ENCODE data around the gene MYO7B.

The MYO7B gene

GRCh38 chr2:127665267-127665893 is 129.9 kb downstream of the MYO7B start:
- DNase-seq, result no peak

DNA sequence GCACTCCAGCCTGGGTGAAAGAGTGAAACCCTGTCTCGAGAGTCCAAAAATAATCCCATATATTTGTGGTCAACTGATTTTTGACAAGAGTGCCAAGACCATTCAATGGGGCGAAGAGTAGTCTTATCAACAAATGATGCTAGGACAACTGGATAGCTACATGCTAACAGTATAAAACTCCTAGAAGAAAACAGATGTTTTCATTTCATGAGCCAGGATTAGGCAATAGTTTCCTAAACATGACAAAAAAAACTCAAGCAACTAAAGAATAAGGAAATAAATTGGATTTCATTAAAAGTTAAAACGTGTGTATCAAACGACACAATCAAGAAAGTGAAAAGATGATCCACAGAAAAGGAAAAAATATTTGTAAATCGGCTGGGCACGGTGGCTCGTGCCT is 133.6 kb downstream of the MYO7B start:
- no peak for DNase-seq

- DNase-seq, result no peak
Measured at GRCh38 chr2:127670055-127670956, 134.8 kb downstream of the MYO7B start.

GRCh38 chr2:127670957-127671290 is 135.4 kb downstream of the MYO7B start:
- DNase-seq, result no peak

- no peak for DNase-seq
Measured at GRCh38 chr2:127671557-127672302, 136.2 kb downstream of the MYO7B start.

- no peak for DNase-seq
Measured at GRCh38 chr2:127672341-127673224, 137.1 kb downstream of the MYO7B start.

DNA sequence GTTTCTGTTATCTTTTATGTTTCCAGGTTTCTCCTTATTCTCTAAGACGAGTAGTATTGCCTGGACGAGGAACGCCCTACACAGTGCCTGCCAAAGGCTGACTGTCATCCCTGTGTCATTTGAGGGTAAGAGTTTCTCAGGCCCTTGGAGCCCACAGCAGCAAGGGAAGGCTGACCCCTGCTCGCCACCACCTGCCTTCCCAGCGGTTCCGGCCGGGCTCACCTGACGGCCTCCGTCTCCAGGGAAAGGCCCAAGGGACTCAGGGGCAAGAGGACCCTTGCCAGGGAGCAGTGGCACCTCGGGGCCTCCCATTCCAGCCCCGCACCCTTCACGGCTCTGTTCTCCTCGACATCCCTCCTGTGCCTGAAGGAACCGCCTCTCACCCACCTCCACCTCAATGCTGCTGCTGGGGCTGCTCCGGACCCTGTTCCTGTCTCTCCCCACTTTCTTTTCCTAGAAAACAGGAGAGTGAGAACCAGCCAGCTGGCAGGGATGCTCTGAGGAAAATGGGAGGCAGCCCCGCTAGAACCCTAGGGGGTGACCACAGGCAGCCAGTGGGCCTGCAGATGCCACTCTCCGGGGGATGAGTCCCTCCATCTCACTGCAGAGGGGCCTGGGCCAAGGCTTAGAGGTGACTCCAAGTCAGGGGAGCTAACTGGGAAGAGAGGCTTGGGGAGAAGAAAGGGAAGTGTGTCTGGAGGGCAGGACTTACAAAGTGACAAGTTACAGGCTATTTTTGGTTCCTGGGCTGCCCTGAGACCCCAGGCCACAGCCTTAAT is 138.0 kb downstream of the MYO7B start:
- DNase-seq, result no peak

- DNase-seq, result no peak
Measured at GRCh38 chr2:127674241-127675209, 139.0 kb downstream of the MYO7B start.

GRCh38 chr2:127675331-127676261 is 140.1 kb downstream of the MYO7B start, which contains the start of gene LIMS2:
Gene LIMS2 (minus strand): TSS chr2:127675530. CDS start chr2:127675024, 506 bp downstream.
- no peak for DNase-seq

DNA sequence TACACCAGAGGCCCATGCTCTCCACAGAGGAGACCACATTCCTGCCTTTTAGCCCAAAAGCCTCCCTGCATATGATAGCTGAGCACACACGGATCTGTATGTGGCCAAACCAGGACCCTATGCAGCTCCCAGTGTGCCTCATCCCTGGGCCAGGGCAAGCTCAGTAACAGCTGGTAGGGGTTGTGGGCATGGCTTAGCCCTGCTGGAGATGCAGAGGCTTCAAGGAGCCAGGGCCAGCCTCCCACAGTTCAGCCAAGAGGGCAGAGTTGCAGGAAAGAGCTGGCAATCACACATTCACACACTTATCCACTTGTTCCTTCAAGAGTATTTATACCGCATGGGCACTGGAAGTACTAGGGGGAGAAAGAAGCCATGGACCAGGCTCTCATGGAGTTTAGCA is 141.4 kb downstream of the MYO7B start:
- no peak for DNase-seq

GRCh38 chr2:127678531-127678930 is 143.0 kb downstream of the MYO7B start:
- no peak for DNase-seq

GRCh38 chr2:127678991-127679390 is 143.5 kb downstream of the MYO7B start:
- no peak for DNase-seq

DNA sequence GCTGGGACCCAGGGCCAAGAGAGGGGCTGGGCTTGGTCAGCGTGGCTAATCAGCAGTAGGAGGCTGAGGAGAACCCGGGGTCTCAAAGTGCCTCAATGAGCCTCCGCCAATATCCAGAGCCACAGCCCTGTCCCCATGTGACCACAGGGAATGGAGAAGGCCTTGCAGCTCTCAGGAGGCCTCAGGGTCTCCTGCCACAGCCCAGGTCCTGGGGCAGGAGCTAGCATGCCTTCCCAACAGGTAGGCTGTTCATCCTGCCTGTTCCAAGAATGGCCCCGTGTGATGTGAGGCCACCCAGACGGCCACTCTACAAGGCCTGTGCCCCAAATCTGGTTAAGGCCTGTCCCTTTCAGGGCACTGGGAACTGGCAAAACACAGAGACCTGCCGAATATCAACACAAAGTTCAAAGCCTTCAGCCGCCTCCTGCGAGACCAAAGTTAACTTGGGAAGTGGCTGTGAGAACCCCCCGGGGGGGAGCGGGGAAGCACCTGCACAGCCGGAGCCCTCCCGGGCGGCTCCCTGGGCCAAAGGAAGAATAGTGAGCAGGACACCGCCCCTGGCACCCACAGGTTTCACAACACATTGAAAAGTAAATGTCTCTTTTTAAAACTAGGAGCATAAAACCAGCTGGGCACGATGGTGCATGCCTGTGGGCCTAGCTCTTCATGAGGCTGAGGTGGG is 144.3 kb downstream of the MYO7B start:
- no peak for DNase-seq

- DNase-seq, result no peak
Measured at GRCh38 chr2:127680706-127681287, 145.3 kb downstream of the MYO7B start.

GRCh38 chr2:127681288-127681804 is 145.9 kb downstream of the MYO7B start:
- no peak for DNase-seq

GRCh38 chr2:127681976-127682857 is 146.7 kb downstream of the MYO7B start:
- DNase-seq, result no peak

- no peak for DNase-seq
Measured at GRCh38 chr2:127683056-127683455, 147.6 kb downstream of the MYO7B start.
